K562 (cell line): ENCODE data around the gene MSH3. TPM values are rescaled to one million over a fixed set of nuclear protein-coding genes. Genes with fewer than 3 reads are reported as not detected.

Source experiments
- ATAC-seq: fragments of 200-7000 bp; cut with Tn5 transposase; 3 replicates; pipeline ENCODE4 v1.9.1; 2020; ENCODE audit warnings: moderate library complexity
- BruUV-seq: library from RNA; stranded (reverse); fragments of 400-500 nt; replicated peaks from 2 replicates; lab custom pipeline; 2021; lab: Mats Ljungman, UMichigan
- CTCF ChIA-PET: fragments of 300-600 bp; formaldehyde crosslinking; extraction: SDS; loops from one replicate; lab custom pipeline; 2021; ENCODE audit warnings: low intra/inter-chr PET ratio; lab: Yijun Ruan, JAX
- POLR2A ChIA-PET: fragments of 300-600, 350-650 bp; sonication (Branson Sonifier 250); formaldehyde crosslinking; extraction: SDS; loops from one replicate; lab custom pipeline; 2021; ENCODE audit warnings: antibody characterized with exemption, inconsistent platforms; lab: Yijun Ruan, JAX
- DNase-seq, 4 experiments: peaks; one replicate each; pipeline versions ENCODE4 v3.0.0 to v3.0.0-alpha.2; 2011 to 2018; ENCODE audit warnings: low spot score in 3 of 4, mixed read lengths in 3 of 4; ENCODE audit errors: extremely low read depth in 1 of 4
- FAIRE-seq: peaks from 2 replicates; lab custom pipeline; 2011; peaks lifted over from hg19 to GRCh38; lab: Jason Lieb, UNC
- H2AFZ ChIP-seq: 2 replicates; pipeline ENCODE4 v1.6.0; 2011; ENCODE audit warnings: low read depth, low read length, control low read depth, inconsistent platforms
- H3K27ac ChIP-seq: fragments of 200-600 bp; 3 replicates; pipeline ENCODE4 v1.8.0; 2011; ENCODE audit warnings: low read depth, mild to moderate bottlenecking, control low read depth, inconsistent platforms, low read length, moderate library complexity, mixed read lengths; ENCODE audit errors: extremely low read depth
- H3K27me3 ChIP-seq, 2 experiments: fragments of 300-600 bp in 1 of 2; 2 replicates in 1 of 2; 3 replicates in 1 of 2; pipeline versions ENCODE4 v1.6.0 to v1.8.0; 2011; ENCODE audit warnings: inconsistent platforms in 2 of 2, low read length in 2 of 2, mild to moderate bottlenecking in 1 of 2, mixed read lengths in 1 of 2, moderate library complexity in 1 of 2; ENCODE audit not compliant: control insufficient read depth in 2 of 2, insufficient read depth in 2 of 2
- H3K36me3 ChIP-seq: fragments of 300-600 bp; 3 replicates; pipeline ENCODE4 v1.8.0; 2011; ENCODE audit warnings: mild to moderate bottlenecking, low read length, inconsistent platforms; ENCODE audit not compliant: control insufficient read depth, insufficient read depth
- H3K4me1 ChIP-seq, 2 experiments: fragments of 200-600 bp in 1 of 2; replicated peaks in 1 of 2; 2 replicates in 1 of 2; 3 replicates in 1 of 2; pipeline versions ENCODE4 v1.5.1 to v1.8.0; 2011; ENCODE audit warnings: inconsistent platforms in 2 of 2, low read length in 2 of 2, mild to moderate bottlenecking in 1 of 2, mixed read lengths in 1 of 2, moderate library complexity in 1 of 2; ENCODE audit not compliant: control insufficient read depth in 2 of 2, insufficient read depth in 2 of 2
- H3K4me2 ChIP-seq: 2 replicates; pipeline ENCODE4 v1.6.1; 2011; ENCODE audit warnings: low read length, control low read depth, inconsistent platforms, mixed read lengths; ENCODE audit not compliant: insufficient read depth
- H3K4me3 ChIP-seq: fragments of 200-600 bp; sonication (generic), shearing (Covaris generic); 2 replicates; pipeline ENCODE4 v1.5.1; 2016; ENCODE audit warnings: control low read depth, inconsistent platforms
- H3K79me2 ChIP-seq: fragments of 200-600 bp; 3 replicates; pipeline ENCODE4 v1.8.0; 2011; ENCODE audit warnings: low read length, inconsistent platforms; ENCODE audit not compliant: control insufficient read depth, insufficient read depth
- H3K9ac ChIP-seq, 2 experiments: 2 replicates each; pipeline versions ENCODE4 v1.6.0 to v1.6.1; 2011; ENCODE audit warnings: low read depth in 2 of 2, low read length in 2 of 2, control low read depth in 1 of 2, inconsistent platforms in 1 of 2, mild to moderate bottlenecking in 1 of 2, mixed read lengths in 1 of 2; ENCODE audit not compliant: insufficient read depth in 1 of 2
- H3K9me1 ChIP-seq: one replicate; pipeline ENCODE4 v1.6.0; 2011; ENCODE audit warnings: inconsistent platforms, mild to moderate bottlenecking, low read length, moderate library complexity; ENCODE audit not compliant: control insufficient read depth, insufficient read depth
- H3K9me3 ChIP-seq: replicated peaks from 2 replicates; pipeline ENCODE4 v1.5.1; 2011; ENCODE audit warnings: low read depth, low read length, inconsistent platforms; ENCODE audit not compliant: control insufficient read depth, insufficient read depth
- H4K20me1 ChIP-seq: replicated peaks from 2 replicates; pipeline ENCODE4 v1.6.1; 2011; ENCODE audit warnings: low read length, inconsistent platforms, mixed read lengths; ENCODE audit not compliant: control insufficient read depth, insufficient read depth
- AFF4 ChIP-seq: sonication (generic); formaldehyde crosslinking; IDR thresholded peaks from 2 replicates; pipeline ENCODE4 v1.8.0; 2023; ENCODE audit warnings: mild to moderate bottlenecking, missing genetic modification reagents
- BACH1 ChIP-seq: fragments of 200-800 bp; sonication (Bioruptor generic); IDR thresholded peaks from 2 replicates; pipeline ENCODE4 v1.6.1; 2016; ENCODE audit warnings: missing genetic modification characterization, missing compliant biosample characterization
- CHD1 ChIP-seq: fragments of 200-600 bp; sonication (generic); IDR thresholded peaks from one replicate; pipeline ENCODE4 v1.6.1; 2012; ENCODE audit warnings: mild to moderate bottlenecking, moderate library complexity, low read length, inconsistent platforms
- E2F6 ChIP-seq, 2 experiments: IDR thresholded peaks; 2 replicates each; pipeline ENCODE4 v1.6.1; 2011; ENCODE audit warnings: borderline replicate concordance in 1 of 2, control low read depth in 1 of 2, low read depth in 1 of 2, low read length in 1 of 2, mild to moderate bottlenecking in 1 of 2, mixed read lengths in 1 of 2, moderate library complexity in 1 of 2; ENCODE audit not compliant: insufficient read depth in 1 of 2, insufficient read length in 1 of 2, poor library complexity in 1 of 2, severe bottlenecking in 1 of 2; ENCODE audit errors: extremely low read depth in 1 of 2
- EHMT2 ChIP-seq: fragments of 450-650 bp; IDR thresholded peaks from 2 replicates; pipeline ENCODE4 v1.6.1; 2018; ENCODE audit warnings: antibody characterized with exemption
- HMG20A ChIP-seq: fragments of 450-650 bp; formaldehyde crosslinking; conservative IDR thresholded peaks from 2 replicates; pipeline ENCODE4 v1.4.0; 2020; ENCODE audit warnings: mild to moderate bottlenecking, mixed read lengths
- PHB2 ChIP-seq: fragments of 450-650 bp; IDR thresholded peaks from 2 replicates; pipeline ENCODE4 v1.6.1; 2017; ENCODE audit warnings: low read depth
- PHF20 ChIP-seq: fragments of 450-650 bp; IDR thresholded peaks from 2 replicates; pipeline ENCODE4 v1.6.1; 2018; ENCODE audit not compliant: partially characterized antibody
- RFX1 ChIP-seq: fragments of 450-650 bp; IDR thresholded peaks from 2 replicates; pipeline ENCODE4 v1.6.1; 2016; ENCODE audit warnings: mild to moderate bottlenecking, moderate library complexity
- SMARCC2 ChIP-seq: fragments of 450-650 bp; IDR thresholded peaks from 2 replicates; pipeline ENCODE4 v1.6.1; 2017; ENCODE audit warnings: antibody characterized with exemption, moderate library complexity, mild to moderate bottlenecking, low read depth
- TEAD2 ChIP-seq: fragments of 450-650 bp; IDR thresholded peaks from 2 replicates; pipeline ENCODE4 v1.6.1; 2016; ENCODE audit warnings: missing genetic modification characterization, control low read depth, missing compliant biosample characterization
- TSHZ1 ChIP-seq: fragments of 250-450 bp; sonication (Bioruptor Pico); IDR thresholded peaks from 2 replicates; pipeline ENCODE4 v1.4.0; 2020; ENCODE audit warnings: mild to moderate bottlenecking, moderate library complexity
- ZBTB2 ChIP-seq: fragments of 450-650 bp; IDR thresholded peaks from 2 replicates; pipeline ENCODE4 v1.6.1; 2016; ENCODE audit warnings: antibody characterized with exemption
- ZNF274 ChIP-seq: IDR thresholded peaks from 2 replicates; pipeline ENCODE4 v1.6.1; 2011; ENCODE audit warnings: low read depth, mild to moderate bottlenecking, low read length, moderate library complexity, borderline replicate concordance
- WGBS: fragments of 100-300 bp; shearing (Covaris generic); methylation state at CpG from one replicate; pipeline ENCODE4 v1.1.6; 2016; ENCODE audit warnings: low coverage, mixed read lengths; ENCODE audit not compliant: insufficient coverage; ENCODE audit errors: missing lambda C conversion rate; 5-methylcytosine and 5-hydroxymethylcytosine counted together
- in situ Hi-C: fragments of 300-500 bp; cut with MboI; formaldehyde crosslinking; loops from 4 replicates; pipeline ENCODE4 v1.15.0; 2018; ENCODE audit warnings: inconsistent platforms, mixed read lengths
- intact Hi-C: fragments of 100-400 bp; cut with micrococcal nuclease; formaldehyde crosslinking; loops from 2 replicates; pipeline ENCODE4 v1.14.2; 2022
- polyA plus RNA-seq, 8 experiments: library from polyadenylated mRNA; depleted of rRNA in 4 of 8; stranded (reverse) in 5 of 8; unstranded in 3 of 8; fragments of >200 nt; fragmentation: Nextera tagmentation in 2 of 8; fragmentation: Illumina TruSeq in 1 of 8; extraction: Ambion mirVana in 2 of 8; extraction: Trizol in 1 of 8; gene quantifications; 2 replicates each; pipeline versions ENCODE4 v1.2.1 to v1.2.3, GENCODE V29; 2011 to 2014; ENCODE audit warnings: inconsistent platforms in 1 of 8, missing spikeins in 1 of 8
- total RNA-seq, 7 experiments: library from RNA; depleted of rRNA in 6 of 7; stranded (reverse); fragments of >200 nt in 6 of 7; fragmentation: Illumina TruSeq in 2 of 7; extraction: Trizol in 2 of 7; gene quantifications; 2 replicates each; pipeline versions ENCODE4 v1.2.1 to v1.2.3, GENCODE V29; 2011 to 2021; ENCODE audit warnings: low replicate concordance in 1 of 7

Gene MSH3
- total and polyA plus RNA-seq, 9 of the 15 experiments (the other 6 are each of a cell fraction or from before 2014, with no cell fraction given) = 3.9 to 17.2 (median 13.2) TPM

- intact Hi-C loops = no loop called here
- Histone ChIP-seq H3K4me1 (no peaks in the 10 kb centered on the region), H3K9me1 (no peaks in the 10 kb centered on the region)
- TF ChIP-seq ZBTB2 (no peak), TSHZ1 (CRISPR knock-in tag) (no peak), PHF20 (no peak), HMG20A (CRISPR knock-in tag) (no peak), BACH1 (tag) (no peak), EHMT2 (no peak), RFX1 (no peak), ZNF274 (no peak), PHB2 (no peak), TEAD2 (no peak), SMARCC2 (no peak), CHD1 (no peak), AFF4 (CRISPR knock-in tag) (no peak), E2F6 (IDR thresholded peaks at IDR 0.05; ENCODE audit: borderline replicate concordance in 1 of 2, extremely low read depth in 1 of 2, insufficient read depth in 1 of 2, insufficient read length in 1 of 2, low read depth in 1 of 2, low read length in 1 of 2, poor library complexity in 1 of 2, severe bottlenecking in 1 of 2) (no peak)
Measured at GRCh38 chr5:80625230-80625629, 29.2 kb upstream of the MSH3 start.

More at GRCh38 chr5:80625230-80625629, 29.2 kb upstream of the MSH3 start:
- ChIA-PET POLR2A (no interaction called here), CTCF (no interaction called here)
- Histone ChIP-seq H2AFZ (no peak overlapping the region), H3K27me3 (no peaks in the 10 kb centered on the region), H3K27ac (no peak overlapping the region), H4K20me1 (no peaks in the 10 kb centered on the region), H3K9me3 (no peaks in the 10 kb centered on the region), H3K4me3 (no peak overlapping the region), H3K36me3 (peaks cover 12% of the 10 kb centered on the region; the same call in 2 of the 3 replicates), H3K79me2 (no peaks in the 10 kb centered on the region), H3K9ac (no peak overlapping the region), H3K4me2 (no peak overlapping the region)
- WGBS = 62% methylated on average over 5 of the region's 5 CpGs
- in situ Hi-C loops = no loop called here
- no peak for FAIRE-seq
- ATAC-seq = no peak
- no peak for DNase-seq
- no TSS peak for BruUV-seq
